GM18517 (cell line): Measurements from ENCODE around the gene CYTH1.
"Not testable (repeated sequence)": the region's sequence is repeated elsewhere in the genome, so short reads cannot be mapped to it uniquely, and the experiment has no call there.

Experiments used
- ATAC-seq: cut with Tn5 transposase; IDR thresholded peaks from one replicate; pipeline ENCODE4 v1.9.1; 2021; ENCODE audit warnings: mild to moderate bottlenecking, moderate library complexity; ENCODE audit not compliant: unreplicated experiment

CYTH1 gene

DNA sequence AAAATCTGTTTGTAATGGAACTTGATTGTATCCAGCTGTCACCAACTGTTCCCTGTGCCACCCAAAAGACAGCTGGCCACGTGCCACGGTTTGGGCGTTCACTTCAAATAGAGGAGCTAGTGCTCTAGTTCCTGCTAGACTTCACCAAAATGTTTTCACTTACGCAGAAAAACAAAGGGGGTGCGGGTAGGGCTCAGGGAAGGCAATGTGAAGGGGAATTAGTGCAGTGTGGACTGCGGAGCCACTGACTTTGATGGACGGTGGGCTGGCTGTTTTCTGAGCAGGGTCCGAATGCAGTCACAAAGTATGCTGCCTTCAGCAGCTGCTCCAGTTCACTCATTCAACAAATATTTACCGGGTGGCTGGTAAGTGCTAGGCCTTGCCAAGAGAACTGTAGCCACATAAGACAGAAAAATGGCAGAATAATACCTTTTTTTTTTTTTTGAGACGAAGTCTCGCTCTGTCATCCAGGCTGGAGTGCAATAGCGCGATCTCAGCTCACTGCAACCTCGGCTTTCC lies 7.6 kb upstream of the CYTH1 start:
- ATAC-seq = no peak

DNA sequence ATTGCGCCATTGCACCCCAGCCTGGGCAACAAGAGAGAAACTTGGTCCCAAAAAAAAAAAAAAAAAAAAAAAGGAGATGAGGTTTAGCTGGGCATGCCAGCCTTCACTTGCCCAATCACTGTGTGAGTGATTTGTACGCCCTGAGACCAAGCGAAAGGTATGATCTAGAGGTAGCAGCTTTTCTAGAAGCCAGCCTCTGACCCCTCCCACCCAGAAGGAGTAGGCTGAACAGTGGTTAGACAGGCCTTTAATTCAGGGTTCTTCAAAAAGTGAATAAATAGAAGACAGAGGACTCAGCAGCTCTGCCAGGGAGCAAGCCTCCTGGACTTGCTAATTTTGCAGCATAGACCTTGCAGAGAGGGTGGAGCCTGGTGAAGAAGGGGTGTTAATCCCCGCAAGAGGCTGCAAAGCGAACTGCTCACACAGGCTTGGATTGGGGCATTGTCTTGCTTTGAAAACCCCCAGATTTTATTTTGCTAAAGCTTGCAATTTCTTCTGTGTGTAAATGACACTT lies 7.1 kb upstream of the CYTH1 start:
- ATAC-seq = no peak

DNA sequence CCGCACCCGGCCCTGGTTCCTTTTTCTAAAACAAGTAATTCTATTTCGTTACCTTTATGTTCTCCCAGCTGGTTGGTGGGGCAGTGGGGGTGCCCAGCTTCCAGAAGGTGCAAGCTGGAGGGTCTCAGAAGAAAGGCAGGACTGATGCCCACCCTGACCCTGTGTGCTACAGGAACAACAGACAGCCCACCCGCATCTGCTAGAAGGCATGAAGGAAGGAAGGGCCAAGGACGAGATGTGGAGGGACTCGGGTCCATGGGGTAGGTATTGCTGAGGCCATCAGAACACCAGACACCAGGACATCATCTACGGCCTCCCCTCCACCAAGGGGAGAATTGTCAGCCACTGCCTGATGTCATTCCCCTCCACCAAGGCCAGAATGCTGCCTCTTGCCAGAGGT lies 6.4 kb upstream of the CYTH1 start:
- ATAC-seq = no peak

DNA sequence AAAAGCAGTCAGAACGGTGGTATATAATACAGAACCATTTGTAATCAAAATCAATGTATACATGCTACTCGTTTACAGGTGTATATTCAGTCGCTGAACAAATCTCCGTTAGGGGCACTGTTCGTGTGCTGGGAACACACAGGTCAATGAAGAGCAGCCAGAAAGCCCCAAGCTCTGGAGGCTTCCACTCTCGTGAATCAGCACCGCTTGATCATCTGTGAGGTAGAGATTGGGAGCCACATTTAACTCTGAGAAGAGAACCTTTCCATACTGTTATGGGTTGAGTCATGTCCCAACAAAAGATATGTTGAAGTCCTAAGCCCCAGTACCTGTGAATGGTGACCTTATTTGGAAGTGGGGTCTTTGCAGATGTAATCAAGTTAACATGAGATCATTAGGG lies 5.4 kb upstream of the CYTH1 start:
- no peak for ATAC-seq

DNA sequence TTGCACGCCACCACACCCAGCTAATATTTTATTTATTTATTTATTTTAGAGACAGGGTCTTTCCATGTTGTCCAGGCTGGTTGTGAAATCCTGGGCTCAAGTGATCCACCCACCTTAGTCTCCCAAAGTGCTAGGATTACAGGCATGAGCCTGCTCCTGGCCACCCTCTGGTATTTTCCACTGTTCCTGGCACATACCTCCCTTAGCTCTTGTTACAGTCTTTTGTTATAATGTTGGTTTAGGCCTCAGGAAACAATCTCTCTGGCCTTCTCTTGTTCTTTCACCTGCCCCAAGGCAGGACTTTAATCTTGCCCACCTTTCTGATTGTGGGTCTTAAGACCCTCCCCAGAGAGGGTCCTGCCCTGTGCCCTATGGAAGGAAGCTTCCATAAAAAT lies 3.6 kb upstream of the CYTH1 start:
- no peak for ATAC-seq

DNA sequence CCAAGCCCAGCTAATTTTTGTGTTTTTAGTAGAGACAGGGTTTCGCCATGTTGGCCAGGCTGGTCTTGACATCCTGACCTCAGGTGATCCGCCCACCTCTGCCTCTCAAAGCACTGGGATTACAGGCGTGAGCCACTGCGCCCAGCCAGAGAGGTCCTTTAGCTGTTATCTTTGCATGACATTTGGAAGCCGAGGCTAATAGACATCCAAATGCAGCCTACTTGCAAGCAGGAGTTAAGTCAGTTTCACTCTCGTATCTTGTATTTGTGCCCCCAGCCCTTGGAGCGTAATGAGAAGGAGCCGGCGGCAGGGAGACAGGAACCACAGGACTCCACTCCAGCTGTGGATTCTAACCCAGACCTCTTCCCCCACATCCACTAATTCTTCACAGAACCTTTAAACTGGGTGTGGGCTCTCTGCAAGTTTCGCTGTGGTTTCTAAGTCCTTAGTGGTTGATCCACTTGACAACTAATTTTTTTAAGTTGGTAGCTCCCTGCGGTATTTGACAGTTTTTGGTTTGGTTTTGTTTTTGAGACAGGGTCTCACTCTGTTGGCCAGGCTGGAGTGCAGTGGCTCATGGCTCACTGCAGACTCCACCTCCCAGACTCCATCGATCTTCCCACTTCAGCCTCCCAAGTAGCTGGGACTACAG lies 3.1 kb upstream of the CYTH1 start:
- ATAC-seq = no peak

DNA sequence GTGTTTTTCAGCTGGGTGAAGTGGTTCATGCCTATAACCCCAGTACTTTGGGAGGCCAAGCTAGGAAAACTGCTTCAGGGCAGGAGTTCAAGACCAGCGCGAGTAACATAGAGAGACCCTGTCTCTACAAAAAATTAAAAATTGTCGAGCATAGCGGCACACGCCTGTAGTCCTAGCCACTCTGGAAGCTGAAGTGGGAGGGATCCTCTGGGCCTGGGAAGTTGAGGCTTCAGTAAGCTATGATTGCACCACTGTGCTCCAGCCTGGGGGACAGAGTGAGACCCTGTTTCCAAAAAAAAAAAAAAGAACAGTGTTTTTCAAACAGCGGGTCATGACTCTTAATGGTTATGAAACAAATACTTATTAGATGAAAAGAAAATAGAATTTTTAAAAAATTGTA lies 2.3 kb upstream of the CYTH1 start:
- no peak for ATAC-seq

DNA sequence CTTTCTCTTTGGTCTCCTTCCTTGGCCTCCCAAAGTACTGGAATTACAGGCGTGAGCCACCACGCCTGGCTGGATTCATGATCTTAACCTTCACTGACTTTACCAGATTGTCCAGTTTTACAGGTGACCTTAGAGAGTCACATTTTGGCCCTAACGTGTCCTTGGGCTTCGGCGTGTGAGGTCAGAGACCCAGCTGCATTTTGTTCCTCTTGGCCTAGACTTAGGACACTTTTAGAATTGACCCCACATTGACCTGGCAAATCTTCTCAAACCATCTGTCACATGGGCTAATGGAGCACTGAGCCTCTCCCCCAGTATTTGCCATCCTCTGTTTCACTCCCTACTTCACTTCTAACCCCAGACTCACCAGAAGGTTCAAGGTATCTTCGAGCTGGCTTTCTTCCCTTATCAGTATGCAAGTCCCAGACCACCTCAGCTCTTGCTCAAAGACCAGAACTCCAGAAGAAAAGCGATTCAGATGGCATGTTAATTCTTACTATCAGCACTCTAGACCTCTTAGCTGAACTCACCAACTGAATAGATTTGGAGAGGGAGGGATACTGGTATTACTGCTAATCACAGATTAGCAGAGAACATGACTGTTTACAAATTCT lies 1.7 kb upstream of the CYTH1 start:
- ATAC-seq = no peak

DNA sequence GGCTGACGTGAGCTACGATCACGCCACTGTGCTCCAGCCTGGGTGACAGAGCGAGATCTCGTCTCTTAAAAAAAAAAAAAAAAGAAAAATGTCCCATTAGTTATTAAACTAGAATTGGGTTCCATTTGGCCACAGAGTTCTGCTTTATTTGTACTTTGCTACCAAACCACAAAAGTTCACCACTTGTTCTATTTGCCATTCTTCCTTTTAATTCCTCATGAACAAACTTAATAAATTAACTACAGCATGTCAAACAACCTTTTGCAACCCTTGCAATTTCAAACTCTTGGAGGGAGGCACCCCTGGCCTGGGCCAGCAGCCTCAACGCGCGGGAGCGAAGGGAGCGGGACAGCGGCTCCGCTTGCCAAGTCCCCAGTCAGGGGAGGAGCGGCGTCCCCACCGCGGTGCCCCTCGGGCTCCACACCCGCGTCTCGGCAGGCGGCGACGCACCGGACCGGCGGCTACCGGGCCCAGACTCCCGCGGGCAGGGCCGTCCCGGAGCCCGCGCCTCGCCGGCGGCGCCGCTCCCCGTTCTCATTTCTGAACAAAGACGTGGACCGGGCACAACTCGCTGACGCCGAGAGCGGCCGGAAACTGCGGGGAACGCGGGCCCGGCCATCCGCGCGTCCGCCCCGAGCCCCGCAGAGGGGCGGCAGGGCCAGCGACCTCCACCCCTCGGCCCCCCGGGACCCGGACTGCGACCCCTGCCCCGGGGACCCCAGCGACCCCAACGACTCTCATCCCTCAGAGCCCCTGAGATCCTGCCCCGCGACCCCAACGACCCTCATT lies 775 bp downstream of the CYTH1 start:
- ATAC-seq = no peak

DNA sequence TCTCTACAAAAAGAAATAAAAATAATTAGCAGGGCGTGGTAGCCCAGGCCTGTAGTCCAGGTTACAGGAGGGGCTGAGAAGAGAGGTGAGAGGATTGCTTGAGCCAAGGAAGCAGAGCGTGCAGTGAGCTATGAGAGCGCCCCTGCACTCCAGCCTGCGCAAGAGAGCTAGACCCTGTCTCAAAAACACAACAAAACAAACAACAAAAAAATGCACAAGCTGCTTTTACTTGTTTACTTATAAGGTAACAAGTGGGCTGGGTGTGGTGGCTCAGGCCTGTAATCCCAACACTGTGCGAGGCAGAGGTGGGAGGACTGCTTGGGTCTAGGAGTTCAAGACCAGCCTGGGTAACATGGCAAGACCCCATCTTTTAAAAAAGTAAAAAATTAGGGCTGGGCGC lies 1.7 kb downstream of the CYTH1 start:
- ATAC-seq = no peak

DNA sequence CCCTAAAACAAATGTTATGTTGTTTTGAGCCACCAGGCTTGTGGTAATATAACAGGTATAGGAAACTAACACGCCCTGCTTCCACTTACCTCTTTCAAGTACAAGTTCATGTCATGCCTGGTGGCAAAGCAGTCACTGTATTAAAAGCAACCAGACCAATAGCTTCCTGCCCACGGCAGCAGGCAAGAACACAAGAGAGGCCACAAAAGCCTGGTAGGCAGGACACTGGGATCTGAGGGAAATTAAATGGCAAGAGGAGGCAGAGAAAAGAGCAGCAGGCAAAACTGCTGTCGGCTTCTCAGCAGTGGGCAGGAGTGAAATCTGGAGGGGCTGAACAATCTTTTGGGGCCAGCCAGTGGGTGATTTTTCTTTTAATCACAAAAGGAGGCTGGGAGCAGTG lies 2.2 kb downstream of the CYTH1 start:
- ATAC-seq = no peak

DNA sequence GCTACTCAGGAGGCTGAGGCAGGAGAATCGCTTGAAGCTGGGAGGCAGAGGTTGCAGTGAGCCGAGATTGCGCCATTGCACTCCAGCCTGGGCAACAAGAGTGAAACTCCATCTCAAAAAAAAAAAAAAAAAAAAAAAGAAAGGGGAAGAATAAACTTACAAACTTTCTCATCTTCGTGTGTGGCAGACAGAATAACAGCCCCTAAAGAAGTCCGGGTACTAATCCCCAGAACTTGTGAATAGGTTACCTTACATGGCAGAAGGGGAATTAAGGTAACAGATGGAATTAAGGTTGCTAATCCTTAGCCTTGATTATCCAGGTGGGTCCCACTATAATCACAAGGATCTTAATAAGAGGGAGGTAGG lies 2.8 kb downstream of the CYTH1 start:
- not testable (repeated sequence) for ATAC-seq

DNA sequence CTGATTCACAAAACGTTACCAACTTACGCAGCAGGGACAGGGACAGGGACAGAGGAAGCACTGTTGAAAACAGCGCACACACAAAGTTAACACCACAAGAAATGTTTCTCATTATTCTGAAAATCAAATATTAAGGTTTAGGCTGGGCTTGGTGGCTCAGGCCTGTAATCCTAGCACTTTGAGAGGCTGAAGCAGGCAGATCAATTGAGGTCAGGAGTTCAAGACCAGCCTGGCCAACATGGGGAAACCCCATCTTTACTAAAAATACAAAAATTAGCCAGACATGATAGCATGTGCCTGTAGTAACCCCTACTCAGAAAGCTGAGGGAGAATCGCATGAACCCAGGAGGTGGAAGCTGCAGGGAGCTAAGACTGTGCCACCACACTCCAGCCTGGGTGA lies 4.2 kb downstream of the CYTH1 start:
- no peak for ATAC-seq

DNA sequence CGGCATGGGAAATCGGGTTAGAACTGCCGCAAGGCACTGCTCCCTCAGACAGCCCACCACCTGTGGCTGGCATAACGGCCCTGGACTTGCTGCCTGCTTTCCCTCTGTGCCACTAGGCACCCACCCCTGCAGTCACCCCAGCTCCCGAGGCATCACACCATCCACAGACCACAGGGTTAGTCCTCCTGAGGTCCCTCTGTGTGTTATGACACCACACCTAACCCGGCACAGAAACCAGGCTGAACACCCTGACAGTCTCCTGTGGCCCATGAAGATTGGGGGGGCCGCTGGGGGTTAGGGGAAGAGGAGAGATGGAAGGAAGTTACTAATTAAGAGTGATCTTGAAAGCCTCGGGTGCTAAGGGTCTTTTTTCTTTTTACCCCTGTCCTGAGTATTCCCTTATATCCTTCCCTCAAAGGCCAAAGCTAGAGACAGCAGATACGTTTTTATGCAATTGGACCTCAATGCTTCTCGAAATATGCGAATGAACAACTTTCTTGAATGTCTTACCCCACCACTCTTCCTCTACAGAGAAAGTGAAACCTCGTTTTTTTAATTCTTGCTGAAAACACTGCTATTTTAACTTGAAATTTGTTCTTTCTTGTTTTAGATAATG lies 7.0 kb downstream of the CYTH1 start:
- ATAC-seq = no peak

DNA sequence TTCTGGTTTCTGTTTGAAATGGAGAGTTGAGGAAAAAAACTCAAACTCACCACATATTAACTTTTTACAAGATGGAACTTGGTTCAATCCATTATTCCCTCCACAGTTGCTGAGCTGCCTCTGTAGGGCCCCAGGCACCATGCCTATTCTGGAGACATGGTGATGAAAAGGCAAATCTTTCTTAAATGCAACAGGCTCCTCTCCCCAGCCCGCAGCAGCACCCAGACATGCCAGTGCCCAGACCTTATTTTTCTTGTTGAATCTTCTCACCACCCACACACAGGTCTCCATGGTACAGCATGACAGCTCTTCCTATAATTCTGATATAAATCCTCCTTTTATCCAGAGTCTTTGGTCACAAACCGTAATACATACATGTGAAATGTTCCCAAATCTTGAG lies 7.6 kb downstream of the CYTH1 start:
- ATAC-seq = no peak

DNA sequence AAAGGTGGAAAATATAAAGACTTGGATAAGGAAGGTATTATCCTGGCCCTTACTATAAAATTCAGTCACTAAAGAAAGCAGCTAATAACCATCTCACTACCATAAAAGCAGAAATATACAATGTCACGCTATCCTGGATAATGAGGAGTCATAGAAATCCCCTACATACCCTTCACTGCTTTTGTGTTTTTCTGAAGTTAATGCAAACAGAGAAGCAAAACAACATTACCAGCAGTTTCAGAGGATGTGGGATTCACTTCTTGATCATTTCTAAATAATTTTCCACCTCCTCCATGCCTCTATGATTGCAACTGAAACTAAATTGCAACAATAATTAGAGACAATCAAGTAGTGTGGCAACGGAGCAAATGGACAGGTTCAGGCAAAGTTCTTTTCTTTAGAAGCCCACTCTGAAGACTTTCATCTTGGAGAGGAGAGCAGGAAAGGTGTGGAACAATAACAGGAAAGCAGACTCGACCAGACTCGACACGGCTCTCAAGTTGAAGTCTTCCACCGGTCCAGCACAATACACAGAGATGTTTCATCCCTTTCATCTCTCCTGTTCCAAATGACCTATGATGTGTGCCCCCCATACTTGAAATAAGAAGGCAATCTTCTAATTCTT lies 10.2 kb downstream of the CYTH1 start:
- ATAC-seq = no peak

DNA sequence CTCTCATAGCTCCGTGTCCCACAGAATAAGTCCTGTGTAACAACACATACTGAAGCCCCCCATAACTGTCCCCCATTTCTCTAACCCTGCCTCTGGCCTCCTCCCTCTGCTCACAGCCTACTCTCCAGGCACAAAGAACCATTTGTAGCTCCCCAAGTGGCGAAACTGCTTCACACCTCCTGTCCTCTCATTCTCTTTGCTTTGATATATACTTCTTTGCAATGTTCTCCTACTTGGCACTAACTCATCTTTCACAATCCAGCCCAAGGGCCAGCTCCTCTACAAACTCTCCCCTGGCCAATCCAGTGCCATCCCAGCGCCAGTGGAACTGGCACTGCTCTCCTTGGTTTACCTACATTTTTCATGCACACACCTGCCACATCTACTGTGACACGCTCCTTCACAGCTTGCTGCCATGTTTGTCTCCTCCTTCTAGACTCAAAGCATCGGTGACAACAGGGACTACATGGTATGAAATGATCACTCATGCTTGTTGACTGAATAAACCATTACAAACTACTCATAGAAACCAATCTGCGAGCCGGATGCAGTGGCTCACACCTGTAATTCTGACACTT lies 12.8 kb downstream of the CYTH1 start:
- ATAC-seq = no peak

DNA sequence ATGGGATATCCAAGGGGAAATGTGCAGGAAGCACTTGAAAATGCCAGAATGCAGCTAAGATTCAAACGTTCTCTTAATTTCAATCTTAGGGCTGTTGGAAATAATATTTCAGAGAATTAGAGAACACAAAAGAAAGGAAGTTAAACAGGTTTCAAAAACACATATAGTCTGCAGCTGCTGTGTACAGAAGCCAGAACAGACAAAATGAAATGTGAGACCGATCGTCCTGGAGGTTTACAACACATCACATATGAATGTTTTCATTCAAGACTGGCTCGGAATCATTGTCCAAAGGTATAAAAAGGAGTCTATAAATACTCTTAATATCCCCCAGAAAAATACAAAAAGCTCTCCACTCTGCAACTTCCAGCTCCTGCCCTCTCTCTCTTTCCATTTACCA lies 14.3 kb downstream of the CYTH1 start:
- ATAC-seq = no peak

DNA sequence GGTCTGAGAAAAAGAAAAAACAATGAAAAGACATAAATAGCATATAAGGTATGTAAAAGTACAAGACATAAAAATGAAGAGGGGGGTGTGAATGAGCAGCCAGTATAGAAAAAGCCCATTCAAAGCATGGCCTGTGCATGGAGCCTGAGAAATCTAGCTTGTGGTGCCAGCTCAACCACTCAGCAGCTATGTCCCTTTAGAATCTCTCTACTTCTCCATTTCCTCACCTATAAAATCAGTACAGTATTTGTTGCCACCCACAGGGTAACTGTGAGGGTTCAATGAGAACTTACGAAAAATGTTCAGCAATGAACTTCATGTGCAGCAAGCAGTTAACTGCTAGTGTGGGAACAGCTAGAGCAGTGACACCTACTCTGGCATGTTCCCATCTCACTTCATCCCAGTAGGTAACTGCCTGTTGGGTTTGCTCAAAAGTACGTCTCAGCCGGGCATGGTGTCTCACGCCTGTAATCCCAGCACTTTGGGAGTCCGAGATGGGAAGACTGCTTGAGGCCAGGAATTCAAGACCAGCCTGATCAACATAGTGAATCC lies 15.3 kb downstream of the CYTH1 start:
- ATAC-seq = no peak

DNA sequence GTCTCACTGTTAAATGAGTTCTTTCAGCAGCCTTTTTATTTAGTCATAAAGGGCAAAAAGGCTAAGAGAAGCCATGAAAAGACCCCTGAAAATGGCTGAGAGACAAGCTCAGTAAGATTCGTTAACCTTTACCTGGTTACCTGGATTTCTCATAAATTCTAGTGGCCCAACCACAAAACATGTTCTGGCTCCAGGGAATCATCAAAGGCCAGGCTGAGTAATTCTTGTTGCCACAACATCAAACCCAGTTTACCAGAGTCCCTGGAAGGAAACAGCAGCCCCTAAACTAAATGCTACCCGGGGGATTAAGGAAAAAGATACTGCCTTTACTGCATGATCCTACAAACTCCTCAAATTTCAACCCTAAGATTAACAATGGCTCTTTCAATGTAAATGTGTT lies 15.8 kb downstream of the CYTH1 start:
- no peak for ATAC-seq
